DOHH2 (cell line): ENCODE data around the gene HIPK2.

Source experiments
- CTCF ChIP-seq: fragments of 200-600 bp; sonication (generic); IDR thresholded peaks from one replicate; pipeline ENCODE4 v1.5.1; 2014; ENCODE audit warnings: antibody characterized with exemption, mild to moderate bottlenecking, low read depth, low read length; ENCODE audit not compliant: poor library complexity, severe bottlenecking
- EZH2phosphoT487 ChIP-seq: fragments of 200-600 bp; sonication (generic); IDR thresholded peaks from 2 replicates; pipeline ENCODE4 v1.6.1; 2017; ENCODE audit warnings: borderline replicate concordance, mild to moderate bottlenecking, antibody characterized with exemption, low read length, moderate library complexity, mixed read lengths

DNA sequence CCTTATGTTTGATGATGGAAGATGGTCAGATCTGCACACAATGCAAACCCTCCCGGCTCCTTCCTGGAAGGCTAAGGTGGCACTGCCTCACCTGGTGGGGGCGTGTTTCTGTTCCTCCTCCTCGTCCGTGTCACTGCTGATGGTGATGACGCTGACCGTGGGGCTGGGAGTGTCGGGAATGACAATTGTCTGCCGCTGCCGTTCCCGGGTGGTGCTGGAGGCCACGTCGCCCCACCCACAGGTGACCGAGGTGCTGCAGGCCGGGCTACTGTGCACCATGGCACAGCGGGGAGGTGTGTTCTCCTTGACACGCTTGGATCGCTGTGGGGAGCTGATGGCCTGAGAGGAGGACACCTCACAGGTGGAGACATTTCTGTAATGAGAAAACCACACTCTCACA, 181.2 kb downstream of the HIPK2 start:
- TF ChIP-seq EZH2phosphoT487 (no peak), CTCF (no peak)
